ENCODE measurements around the gene COX10.

COX10 gene

GRCh38 chr17:14144508-14144907 lies 75.2 kb downstream of the COX10 start:
- 0 out of 2 replicates have a peak, but pooled peaks cover 6% of the 10 kb centered on the region for H3K4me1 ChIP-seq (ENCODE audit: low read length)
- H3K9ac ChIP-seq (ENCODE audit: low read length) = no peak overlapping the region
- no peak overlapping the region for H3K27ac ChIP-seq (ENCODE audit: low read length)
- no peaks in the 10 kb centered on the region for H3K27me3 ChIP-seq (ENCODE audit: low read depth, low read length)
- no peak for TF ChIP-seq CTCF (IDR thresholded peaks at IDR 0.05; ENCODE audit: low read depth, low read length)
- TF ChIP-seq EZH2phosphoT487 (IDR thresholded peaks at IDR 0.05; ENCODE audit: low read depth) = no peak
- no peak overlapping the region for H2AFZ ChIP-seq (ENCODE audit: low read depth, low read length)
- no peaks in the 10 kb centered on the region for H3K9me3 ChIP-seq (ENCODE audit: insufficient read depth, low read length)
- no peak overlapping the region for H3K4me2 ChIP-seq (ENCODE audit: low read length)
- H4K20me1 ChIP-seq (ENCODE audit: insufficient read depth, low read length) = no peaks in the 10 kb centered on the region
- no peak overlapping the region for H3K4me3 ChIP-seq (ENCODE audit: low read length)
- no peaks in the 10 kb centered on the region for H3K36me3 ChIP-seq (replicated peaks; ENCODE audit: low read depth, low read length)
- H3K79me2 ChIP-seq (ENCODE audit: low read length) = no peaks in the 10 kb centered on the region; the same call in 1 of the 2 replicates

- TF ChIP-seq CTCF (IDR thresholded peaks at IDR 0.05; ENCODE audit: low read depth, low read length) (no peak), EZH2phosphoT487 (IDR thresholded peaks at IDR 0.05; ENCODE audit: low read depth) (no peak)
- Histone ChIP-seq H3K9me3 (ENCODE audit: insufficient read depth, low read length) (no peaks in the 10 kb centered on the region), H2AFZ (ENCODE audit: low read depth, low read length) (no peak overlapping the region), H3K27me3 (ENCODE audit: low read depth, low read length) (no peaks in the 10 kb centered on the region), H3K9ac (ENCODE audit: low read length) (no peak overlapping the region), H3K4me2 (ENCODE audit: low read length) (no peak overlapping the region), H3K27ac (ENCODE audit: low read length) (no peak overlapping the region), H3K4me3 (ENCODE audit: low read length) (no peak overlapping the region), H3K36me3 (replicated peaks; ENCODE audit: low read depth, low read length) (no peaks in the 10 kb centered on the region), H4K20me1 (ENCODE audit: insufficient read depth, low read length) (no peaks in the 10 kb centered on the region), H3K4me1 (ENCODE audit: low read length) (no peaks in the 10 kb centered on the region), H3K79me2 (ENCODE audit: low read length) (no peaks in the 10 kb centered on the region)
Observed at GRCh38 chr17:14149751-14150150, 80.4 kb downstream of the COX10 start.

- H3K4me1 ChIP-seq (ENCODE audit: low read length) = no peaks in the 10 kb centered on the region
- no peak overlapping the region for H3K27ac ChIP-seq (ENCODE audit: low read length)
- no peak overlapping the region for H2AFZ ChIP-seq (ENCODE audit: low read depth, low read length)
- TF ChIP-seq EZH2phosphoT487 (IDR thresholded peaks at IDR 0.05; ENCODE audit: low read depth) (no peak), CTCF (IDR thresholded peaks at IDR 0.05; ENCODE audit: low read depth, low read length) (no peak)
- H3K36me3 ChIP-seq (replicated peaks; ENCODE audit: low read depth, low read length) = no peaks in the 10 kb centered on the region
- H3K9me3 ChIP-seq (ENCODE audit: insufficient read depth, low read length) = no peaks in the 10 kb centered on the region
- no peak overlapping the region for H3K4me3 ChIP-seq (ENCODE audit: low read length)
- no peak overlapping the region for H3K9ac ChIP-seq (ENCODE audit: low read length)
- H3K4me2 ChIP-seq (ENCODE audit: low read length) = no peak overlapping the region
- H4K20me1 ChIP-seq (ENCODE audit: insufficient read depth, low read length) = no peaks in the 10 kb centered on the region
- H3K27me3 ChIP-seq (ENCODE audit: low read depth, low read length) = no peaks in the 10 kb centered on the region
- H3K79me2 ChIP-seq (ENCODE audit: low read length) = no peaks in the 10 kb centered on the region
Observed at GRCh38 chr17:14150619-14151018, 81.3 kb downstream of the COX10 start.

GRCh38 chr17:14152721-14153120 lies 83.4 kb downstream of the COX10 start:
- H3K4me2 ChIP-seq (ENCODE audit: low read length) = no peak overlapping the region
- TF ChIP-seq EZH2phosphoT487 (IDR thresholded peaks at IDR 0.05; ENCODE audit: low read depth) (no peak), CTCF (IDR thresholded peaks at IDR 0.05; ENCODE audit: low read depth, low read length) (no peak)
- no peaks in the 10 kb centered on the region for H3K4me1 ChIP-seq (ENCODE audit: low read length)

More at GRCh38 chr17:14152721-14153120, 83.4 kb downstream of the COX10 start:
- no peak overlapping the region for H2AFZ ChIP-seq (ENCODE audit: low read depth, low read length)
- no peak overlapping the region for H3K9ac ChIP-seq (ENCODE audit: low read length)
- H3K27me3 ChIP-seq (ENCODE audit: low read depth, low read length) = no peaks in the 10 kb centered on the region
- no peaks in the 10 kb centered on the region for H3K36me3 ChIP-seq (replicated peaks; ENCODE audit: low read depth, low read length)
- no peaks in the 10 kb centered on the region for H3K79me2 ChIP-seq (ENCODE audit: low read length)
- no peak overlapping the region for H3K27ac ChIP-seq (ENCODE audit: low read length)
- H4K20me1 ChIP-seq (ENCODE audit: insufficient read depth, low read length) = no peaks in the 10 kb centered on the region
- H3K4me3 ChIP-seq (ENCODE audit: low read length) = no peak overlapping the region
- H3K9me3 ChIP-seq (ENCODE audit: insufficient read depth, low read length) = no peaks in the 10 kb centered on the region

Measured in OCI-LY3 (cell line).